ENCODE measurements around the gene CCNA2. TPM values are rescaled to one million over a fixed set of nuclear protein-coding genes. Genes with fewer than 3 reads are reported as not detected.

The CCNA2 gene
- total RNA-seq, 1 donor from 2014 or later: 0.79 TPM

GRCh38 chr4:121784975-121785374, 38.7 kb downstream of the CCNA2 start:
- H3K4me3 ChIP-seq (ENCODE audit: low read depth, low read length): no peak overlapping the region
- H3K27me3 ChIP-seq (ENCODE audit: control insufficient read depth, insufficient read depth, low read length): no peaks in the 10 kb centered on the region
- no peak for TF ChIP-seq CTCF (IDR thresholded peaks at IDR 0.05; ENCODE audit: insufficient read depth, low read length, severe bottlenecking)
- H3K36me3 ChIP-seq (ENCODE audit: control insufficient read depth, insufficient read depth, low read length): no peaks in the 10 kb centered on the region
- DNase-seq (ENCODE audit: low read depth) (peak; percentile 89), FAIRE-seq (no peak)

GRCh38 chr4:121784401-121784800, 39.3 kb downstream of the CCNA2 start:
- Histone ChIP-seq H3K36me3 (ENCODE audit: control insufficient read depth, insufficient read depth, low read length) (no peaks in the 10 kb centered on the region), H3K4me3 (ENCODE audit: low read depth, low read length) (no peak overlapping the region), H3K27me3 (ENCODE audit: control insufficient read depth, insufficient read depth, low read length) (no peaks in the 10 kb centered on the region)
- DNase-seq (ENCODE audit: low read depth) (no peak), FAIRE-seq (no peak)
- no peak for TF ChIP-seq CTCF (IDR thresholded peaks at IDR 0.05; ENCODE audit: insufficient read depth, low read length, severe bottlenecking)

- FAIRE-seq (no peak), DNase-seq (ENCODE audit: low read depth) (no peak)
- TF ChIP-seq CTCF (IDR thresholded peaks at IDR 0.05; ENCODE audit: insufficient read depth, low read length, severe bottlenecking): no peak
- Histone ChIP-seq H3K27me3 (ENCODE audit: control insufficient read depth, insufficient read depth, low read length) (no peaks in the 10 kb centered on the region), H3K4me3 (ENCODE audit: low read depth, low read length) (no peak overlapping the region), H3K36me3 (ENCODE audit: control insufficient read depth, insufficient read depth, low read length) (no peaks in the 10 kb centered on the region)
These were observed 40.5 kb downstream of the CCNA2 start for GRCh38 chr4:121783210-121783609.

DNA sequence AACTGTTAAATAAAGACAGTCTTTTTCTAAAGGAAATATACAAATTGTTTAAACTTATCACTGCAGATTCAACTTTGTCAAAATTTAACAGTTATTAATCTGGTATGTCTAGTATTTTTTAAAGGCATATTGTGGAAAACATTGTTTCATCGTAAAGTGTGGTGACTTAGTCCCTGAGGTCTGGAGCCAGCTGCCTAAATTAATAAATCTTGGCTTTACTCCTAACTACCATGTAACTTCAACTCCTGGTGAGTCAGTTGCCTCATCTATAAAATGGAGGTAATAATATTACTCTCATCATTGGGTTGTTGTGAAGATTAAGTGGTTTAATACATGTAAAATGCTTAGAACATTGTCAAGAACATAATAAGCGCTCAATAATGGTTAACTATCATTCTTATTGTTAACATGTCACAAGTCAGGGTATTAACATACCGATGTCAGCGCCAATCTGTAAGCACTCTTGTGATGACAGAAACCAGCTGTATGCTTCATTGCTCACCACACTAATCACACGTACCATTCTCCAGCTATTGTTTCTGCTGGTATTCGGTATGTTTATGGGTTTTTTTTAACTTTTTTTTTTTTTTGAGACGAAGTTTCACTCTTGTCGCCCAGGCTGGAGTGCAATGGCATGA, 44.6 kb downstream of the CCNA2 start:
- TF ChIP-seq CTCF (IDR thresholded peaks at IDR 0.05; ENCODE audit: insufficient read depth, low read length, severe bottlenecking): no peak

GRCh38 chr4:121777625-121778024, 46.1 kb downstream of the CCNA2 start:
- Histone ChIP-seq H3K4me3 (ENCODE audit: low read depth, low read length) (no peak overlapping the region), H3K27me3 (ENCODE audit: control insufficient read depth, insufficient read depth, low read length) (no peaks in the 10 kb centered on the region), H3K36me3 (ENCODE audit: control insufficient read depth, insufficient read depth, low read length) (no peaks in the 10 kb centered on the region)
- no peak for TF ChIP-seq CTCF (IDR thresholded peaks at IDR 0.05; ENCODE audit: insufficient read depth, low read length, severe bottlenecking)
- FAIRE-seq (no peak), DNase-seq (ENCODE audit: low read depth) (no peak)

More for the DNA sequence above, 44.6 kb downstream of the CCNA2 start:
- DNase-seq (ENCODE audit: low read depth): no peak
- no peak overlapping the region for H3K4me3 ChIP-seq (ENCODE audit: low read depth, low read length)
- FAIRE-seq: no peak
- no peaks in the 10 kb centered on the region for H3K27me3 ChIP-seq (ENCODE audit: control insufficient read depth, insufficient read depth, low read length)
- no peaks in the 10 kb centered on the region for H3K36me3 ChIP-seq (ENCODE audit: control insufficient read depth, insufficient read depth, low read length)

Measured in bronchial epithelial cell (primary cell).